ENCODE measurements around the gene RIMKLA. TPM values are rescaled to one million over a fixed set of nuclear protein-coding genes. Genes with fewer than 3 reads are reported as not detected.

The RIMKLA gene
- total and polyA plus RNA-seq, 4 donors: 0.71 to 8.9 (median 1.4) TPM

- H3K27me3 ChIP-seq (ENCODE audit: control insufficient read depth in 3 of 3, insufficient read depth in 3 of 3, low read length in 2 of 3): peaks cover 0 to 3% (median 0%) of the 10 kb centered on the region in 3 donors
- WGBS, 2 donors: 79 to 84% methylated on average over 2 of the region's 2 CpGs
- no peaks in the 10 kb centered on the region for H3K9me3 ChIP-seq (ENCODE audit: control insufficient read depth in 4 of 4, insufficient read depth in 3 of 4, low read length in 3 of 4)
- no peaks in the 10 kb centered on the region for H3K36me3 ChIP-seq (ENCODE audit: control insufficient read depth in 4 of 4, insufficient read depth in 4 of 4, low read length in 4 of 4)
- H3K4me1 ChIP-seq (ENCODE audit: control insufficient read depth in 5 of 5, insufficient read depth in 5 of 5, low read length in 5 of 5): no peaks in the 10 kb centered on the region
- no peak for ATAC-seq (ENCODE audit: insufficient read depth, low FRiP score)
- H3K4me3 ChIP-seq: no peak overlapping the region
- no peak overlapping the region for H3K27ac ChIP-seq (ENCODE audit: low read depth in 1 of 2, low read length in 1 of 2)
- no peak overlapping the region for H3K9ac ChIP-seq (ENCODE audit: insufficient read depth in 1 of 2, low read length in 2 of 2)
- TF ChIP-seq CTCF (IDR thresholded peaks at IDR 0.05; ENCODE audit: control extremely low read depth, extremely low read depth): no peak
- no peak for DNase-seq
These were observed 12.6 kb downstream of the RIMKLA start for GRCh38 chr1:42392967-42393848.

GRCh38 chr1:42399315-42400100, 18.9 kb downstream of the RIMKLA start:
- no peak for ATAC-seq (ENCODE audit: insufficient read depth, low FRiP score)
- WGBS, 2 donors: 91 to 92% methylated on average over 10 of the region's 10 CpGs

GRCh38 chr1:42403880-42404400, 23.3 kb downstream of the RIMKLA start:
- DNase-seq (no peak), ATAC-seq (ENCODE audit: insufficient read depth, low FRiP score) (no peak)
- Histone ChIP-seq H3K4me3 (no peak overlapping the region), H3K9ac (ENCODE audit: insufficient read depth in 1 of 2, low read length in 2 of 2) (no peak overlapping the region), H3K27me3 (ENCODE audit: control insufficient read depth in 3 of 3, insufficient read depth in 3 of 3, low read length in 2 of 3) (peaks cover 0 to 2% (median 0%) of the 10 kb centered on the region in 3 donors), H3K9me3 (ENCODE audit: control insufficient read depth in 4 of 4, insufficient read depth in 3 of 4, low read length in 3 of 4) (no peaks in the 10 kb centered on the region), H3K4me1 (ENCODE audit: control insufficient read depth in 5 of 5, insufficient read depth in 5 of 5, low read length in 5 of 5) (no peaks in the 10 kb centered on the region), H3K27ac (ENCODE audit: low read depth in 1 of 2, low read length in 1 of 2) (no peak overlapping the region), H3K36me3 (ENCODE audit: control insufficient read depth in 4 of 4, insufficient read depth in 4 of 4, low read length in 4 of 4) (no peaks in the 10 kb centered on the region)
- TF ChIP-seq CTCF (IDR thresholded peaks at IDR 0.05; ENCODE audit: control extremely low read depth, extremely low read depth): no peak
- WGBS, 2 donors: 98 to 100% methylated on average over 1 of the region's 1 CpG

More at GRCh38 chr1:42399315-42400100, 18.9 kb downstream of the RIMKLA start:
- Histone ChIP-seq H3K4me3 (no peak overlapping the region), H3K36me3 (ENCODE audit: control insufficient read depth in 4 of 4, insufficient read depth in 4 of 4, low read length in 4 of 4) (no peaks in the 10 kb centered on the region), H3K9ac (ENCODE audit: insufficient read depth in 1 of 2, low read length in 2 of 2) (no peak overlapping the region), H3K27me3 (ENCODE audit: control insufficient read depth in 3 of 3, insufficient read depth in 3 of 3, low read length in 2 of 3) (peaks cover 0 to 2% (median 0%) of the 10 kb centered on the region in 3 donors), H3K27ac (ENCODE audit: low read depth in 1 of 2, low read length in 1 of 2) (no peak overlapping the region), H3K4me1 (ENCODE audit: control insufficient read depth in 5 of 5, insufficient read depth in 5 of 5, low read length in 5 of 5) (no peaks in the 10 kb centered on the region), H3K9me3 (ENCODE audit: control insufficient read depth in 4 of 4, insufficient read depth in 3 of 4, low read length in 3 of 4) (no peaks in the 10 kb centered on the region)
- TF ChIP-seq CTCF (IDR thresholded peaks at IDR 0.05; ENCODE audit: control extremely low read depth, extremely low read depth): no peak
- DNase-seq: no peak

Data from lung (tissue), 12 donors.